Measurements from ENCODE around the gene MGRN1.

- TF ChIP-seq CTCF (IDR thresholded peaks at IDR 0.05) (no peak), EP300 (IDR thresholded peaks at IDR 0.05) (no peak), POLR2A (IDR thresholded peaks at IDR 0.05) (no peak)
Measured at GRCh38 chr16:4673387-4674046, 48.9 kb downstream of the MGRN1 start.
